HG02798 (cell line): Measurements from ENCODE around the gene FAM114A2.
"Not testable (repeated sequence)": the region's sequence is repeated elsewhere in the genome, so short reads cannot be mapped to it uniquely, and the experiment has no call there.

ENCODE experiments used
- ATAC-seq: cut with Tn5 transposase; IDR thresholded peaks from one replicate; pipeline ENCODE4 v1.9.1; 2021; ENCODE audit warnings: mild to moderate bottlenecking; ENCODE audit not compliant: unreplicated experiment, poor library complexity

Gene FAM114A2

DNA sequence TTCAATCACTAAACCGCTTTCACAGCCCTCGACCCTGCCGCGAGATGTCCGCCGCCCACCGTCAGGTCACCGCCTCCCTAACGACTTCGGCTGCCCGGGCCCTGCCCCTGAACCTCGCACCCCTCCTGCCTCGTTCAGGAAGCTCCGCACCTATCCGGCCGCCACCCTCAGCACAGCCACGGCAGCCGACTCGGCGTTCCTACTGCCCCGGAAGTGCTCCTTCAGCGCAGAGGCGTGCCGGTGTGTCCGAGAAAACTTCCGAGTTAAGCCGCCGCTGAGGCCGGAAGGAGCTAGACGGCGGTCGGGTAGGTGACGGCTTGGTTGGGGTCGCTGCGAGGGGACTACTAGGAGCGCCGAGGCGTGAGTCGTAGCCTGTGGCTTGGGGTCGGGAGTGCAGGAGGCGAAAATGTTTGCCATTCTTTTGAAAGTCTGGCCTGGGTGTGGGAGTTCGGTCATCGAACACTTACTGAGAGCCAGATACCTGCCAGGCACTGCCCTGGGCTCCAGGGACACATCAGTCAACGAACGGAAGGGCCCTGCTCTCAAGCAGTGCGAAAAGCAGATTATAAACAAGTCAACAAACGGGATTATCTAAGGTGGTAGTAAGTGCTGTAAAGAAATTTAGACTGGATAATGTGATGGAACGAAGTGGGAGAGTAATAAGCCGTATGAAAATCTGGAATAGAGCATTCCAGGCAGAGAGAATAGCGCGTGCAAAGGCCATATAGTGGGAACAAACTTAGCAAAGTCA is at the start of gene FAM114A2, which contains the start of gene MFAP3:
Gene FAM114A2, minus strand, starts transcription at position 204 of the 751 bp plus-strand sequence. CDS start 3,957 bp downstream, outside the sequence.
Gene MFAP3, plus strand, starts transcription at position 261 of the 751 bp plus-strand sequence. CDS start 10,756 bp downstream, outside the sequence.
- peak; percentile 99 for ATAC-seq

DNA sequence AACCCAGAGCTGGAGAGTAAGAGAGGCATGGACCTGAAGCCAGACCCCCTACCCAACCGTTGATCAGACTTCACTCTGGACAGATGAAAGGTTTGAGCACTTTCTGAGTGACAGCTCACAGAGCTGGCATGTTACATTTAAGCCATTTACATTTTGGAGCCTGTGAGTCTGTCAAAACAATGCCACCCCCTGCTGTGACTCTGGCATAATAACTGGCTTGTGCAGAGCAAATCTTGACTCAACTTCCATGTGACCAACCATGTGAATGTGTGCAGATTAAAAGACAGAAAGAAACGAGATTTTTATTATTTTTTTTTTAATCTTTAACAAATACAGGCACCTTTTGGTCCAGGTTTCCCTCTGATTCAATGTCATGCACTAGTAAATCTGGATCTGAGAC is 48.5 kb upstream of the FAM114A2 start:
- no peak for ATAC-seq

DNA sequence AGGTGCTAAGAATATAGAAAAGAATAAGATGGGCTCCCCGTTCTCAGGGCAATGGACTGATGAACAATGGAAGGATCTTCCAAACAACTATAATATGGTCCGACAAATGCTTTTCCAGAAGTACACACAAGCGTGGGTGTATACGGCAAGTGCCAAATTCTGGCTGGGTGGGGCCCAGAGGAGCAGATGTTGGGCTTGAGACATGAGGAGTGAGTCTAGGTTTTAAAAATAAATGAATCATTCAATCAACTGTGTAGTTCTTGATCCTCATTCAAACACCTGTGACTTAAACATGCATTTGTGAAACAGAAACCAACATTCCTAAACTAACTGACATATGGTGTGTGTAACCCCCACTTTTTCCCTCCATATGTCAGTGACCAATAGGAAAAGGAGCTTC is 47.9 kb upstream of the FAM114A2 start:
- ATAC-seq = no peak

DNA sequence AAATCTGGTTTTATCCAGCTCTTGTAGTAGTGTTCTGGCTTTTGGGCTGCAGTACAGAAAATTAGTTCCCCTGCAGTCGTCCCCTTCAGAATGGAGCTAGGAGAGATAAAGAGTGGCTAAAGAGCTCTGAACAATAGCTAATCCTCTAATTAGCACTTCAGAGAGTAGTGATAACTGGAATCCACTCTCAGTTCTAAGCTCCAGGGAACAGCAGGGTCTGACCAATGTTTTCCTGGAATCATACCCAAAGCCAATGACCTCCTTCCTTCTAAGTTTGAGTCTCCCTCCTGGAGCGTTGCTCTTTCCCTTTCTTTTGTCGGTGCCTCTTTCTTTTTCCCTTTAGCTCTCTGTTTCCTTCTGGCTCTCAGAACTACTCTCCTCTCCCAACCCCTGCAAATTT is 47.4 kb upstream of the FAM114A2 start:
- ATAC-seq = no peak

DNA sequence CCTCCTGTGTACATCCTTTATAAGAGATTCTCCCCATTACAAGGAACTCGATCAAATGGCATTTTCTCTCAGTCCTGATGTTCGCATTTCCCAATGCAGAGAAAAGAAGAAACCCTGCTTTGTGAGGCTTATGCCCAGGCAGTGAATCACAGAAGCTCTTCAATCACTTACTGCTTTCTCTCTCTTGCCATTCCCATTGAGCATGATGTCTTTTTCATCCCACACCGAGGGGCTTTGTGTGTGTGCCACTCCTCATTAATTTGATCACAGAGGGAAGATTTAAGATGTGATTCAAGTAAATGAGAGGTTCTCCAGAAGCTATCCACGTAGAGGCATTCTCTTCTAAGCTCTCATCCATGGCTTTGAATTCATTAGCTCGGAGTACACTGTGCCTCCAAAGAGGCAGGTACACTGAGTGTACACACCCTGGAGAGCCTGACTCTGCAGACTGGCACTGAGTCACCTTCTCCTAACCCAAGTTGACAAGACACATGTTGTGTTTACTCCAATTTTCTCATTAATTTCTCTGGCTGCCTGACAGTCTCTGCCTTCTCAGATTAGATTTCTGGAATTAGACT is 45.4 kb upstream of the FAM114A2 start:
- ATAC-seq = no peak

DNA sequence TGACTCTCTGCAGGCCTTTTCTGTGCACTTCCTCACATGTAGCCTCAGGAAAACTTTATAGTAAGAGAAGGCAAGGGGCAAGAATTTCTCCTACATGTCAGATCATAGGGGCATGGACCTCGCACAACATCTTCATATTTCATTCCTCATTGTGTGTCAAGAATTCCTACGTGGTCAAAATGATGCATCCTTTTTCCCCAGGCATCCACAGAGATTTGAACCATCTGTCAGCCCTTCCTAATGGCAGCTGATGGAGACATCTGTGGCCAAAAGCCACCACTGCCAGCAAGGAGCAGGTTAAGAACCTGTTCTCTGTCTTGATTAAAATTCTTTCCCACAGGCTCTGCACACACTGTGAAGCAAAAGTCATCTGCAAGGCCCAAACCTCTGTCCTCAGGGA is 42.5 kb upstream of the FAM114A2 start:
- ATAC-seq = no peak

DNA sequence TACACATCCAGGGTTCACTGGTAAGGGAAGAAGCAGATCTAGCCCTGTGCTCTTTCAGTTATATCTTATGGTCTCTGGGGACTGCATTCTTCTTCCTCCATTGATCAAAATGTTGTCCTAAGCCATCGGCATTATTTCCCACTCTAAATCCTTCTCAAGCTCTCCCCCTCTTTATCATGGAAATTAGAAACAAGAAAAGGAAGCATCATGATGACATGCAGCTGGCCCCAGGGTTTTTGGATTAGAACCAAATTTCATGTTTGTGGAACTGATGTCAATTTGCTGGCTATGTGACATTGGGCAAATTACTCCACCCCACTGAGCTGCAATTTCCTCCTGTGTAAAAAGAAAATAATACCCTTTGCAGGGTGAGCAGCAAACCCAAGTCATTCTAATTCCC is 39.6 kb upstream of the FAM114A2 start:
- no peak for ATAC-seq

DNA sequence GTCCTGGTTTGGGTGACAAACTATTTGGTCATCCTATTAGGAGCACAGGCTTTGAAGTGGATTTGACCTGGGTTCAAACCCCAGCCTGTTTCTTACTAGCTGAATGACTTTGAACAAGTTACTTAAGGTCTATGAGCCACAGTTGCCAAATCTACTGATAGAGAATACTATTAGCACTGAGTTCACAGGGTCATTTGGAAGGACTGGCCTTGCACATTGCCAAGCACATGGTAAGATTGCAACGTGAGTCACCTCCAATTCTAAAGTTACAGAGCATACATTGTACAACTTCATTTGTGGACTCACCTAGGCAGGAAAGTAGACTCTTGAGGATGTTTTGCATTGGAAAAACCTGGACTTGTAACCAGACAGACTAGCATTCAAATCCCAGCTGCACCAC is 39.0 kb upstream of the FAM114A2 start:
- ATAC-seq = no peak

DNA sequence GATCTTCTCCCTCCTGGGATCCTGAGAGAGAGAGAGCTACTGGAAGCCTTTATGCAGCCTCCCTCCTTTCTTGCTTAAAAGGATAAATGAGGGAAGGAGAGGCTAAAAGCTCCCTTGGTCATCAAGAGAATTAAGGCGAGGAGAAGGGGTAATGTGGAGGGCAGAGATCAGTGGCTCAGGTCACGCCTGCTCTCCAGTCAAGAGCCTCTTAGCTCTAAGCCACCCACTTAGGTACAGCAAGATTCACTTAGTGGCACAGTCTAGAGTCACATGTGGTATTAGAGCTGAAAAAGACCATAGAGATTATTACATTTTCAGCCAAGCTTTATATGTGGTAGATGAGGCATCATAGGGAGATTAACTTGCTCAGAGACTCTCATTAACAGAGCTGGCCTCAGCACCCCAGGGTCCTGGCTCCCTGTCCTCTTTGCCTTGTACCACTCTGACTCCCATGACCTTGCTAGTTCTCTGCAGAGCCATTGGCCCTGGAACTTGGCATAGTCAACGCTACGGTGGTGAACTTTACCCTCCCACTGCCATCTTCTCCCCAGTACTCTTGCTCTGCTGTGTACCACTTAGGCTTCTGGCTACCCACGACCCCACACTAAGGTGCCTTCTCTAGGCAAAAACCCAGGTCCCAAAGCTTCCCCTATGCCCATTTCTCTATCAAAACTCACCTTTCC is 37.7 kb upstream of the FAM114A2 start:
- ATAC-seq = no peak

DNA sequence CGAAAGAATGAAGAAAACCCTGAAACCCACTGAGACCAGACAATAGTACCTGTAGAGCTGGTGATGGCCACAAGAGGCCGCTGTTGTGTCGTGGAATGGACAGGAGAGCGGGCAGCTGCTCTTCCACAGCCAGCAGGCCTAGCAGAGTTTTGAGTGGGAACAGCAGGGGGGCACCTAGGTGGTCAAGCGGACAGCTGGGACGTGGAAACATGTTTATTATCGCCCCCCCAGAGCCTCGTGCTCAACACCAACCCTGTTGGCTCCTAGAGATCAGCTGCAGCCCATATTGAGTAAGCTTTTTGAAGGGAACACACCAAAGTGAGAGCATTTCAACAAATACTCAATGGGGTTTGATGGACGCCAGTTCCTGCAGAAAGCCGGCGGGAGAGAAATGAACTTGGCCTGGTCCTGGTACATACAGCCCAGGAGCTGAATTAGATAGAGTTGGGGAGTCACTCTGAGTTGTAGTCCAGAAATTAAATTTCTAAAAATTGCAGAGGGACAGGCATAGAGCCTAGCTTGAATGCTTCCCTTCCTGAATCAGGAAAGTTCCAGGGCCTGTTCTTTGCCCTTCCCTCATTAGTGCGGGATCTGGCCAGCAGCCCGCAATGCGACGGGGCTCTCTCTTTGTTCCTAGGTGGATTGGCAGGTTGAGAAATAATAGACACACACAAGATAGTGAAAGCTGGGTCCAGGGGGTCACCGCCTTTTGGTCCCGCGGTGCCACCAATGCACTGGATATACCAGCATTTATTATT is 33.9 kb upstream of the FAM114A2 start:
- ATAC-seq = peak; percentile 97

DNA sequence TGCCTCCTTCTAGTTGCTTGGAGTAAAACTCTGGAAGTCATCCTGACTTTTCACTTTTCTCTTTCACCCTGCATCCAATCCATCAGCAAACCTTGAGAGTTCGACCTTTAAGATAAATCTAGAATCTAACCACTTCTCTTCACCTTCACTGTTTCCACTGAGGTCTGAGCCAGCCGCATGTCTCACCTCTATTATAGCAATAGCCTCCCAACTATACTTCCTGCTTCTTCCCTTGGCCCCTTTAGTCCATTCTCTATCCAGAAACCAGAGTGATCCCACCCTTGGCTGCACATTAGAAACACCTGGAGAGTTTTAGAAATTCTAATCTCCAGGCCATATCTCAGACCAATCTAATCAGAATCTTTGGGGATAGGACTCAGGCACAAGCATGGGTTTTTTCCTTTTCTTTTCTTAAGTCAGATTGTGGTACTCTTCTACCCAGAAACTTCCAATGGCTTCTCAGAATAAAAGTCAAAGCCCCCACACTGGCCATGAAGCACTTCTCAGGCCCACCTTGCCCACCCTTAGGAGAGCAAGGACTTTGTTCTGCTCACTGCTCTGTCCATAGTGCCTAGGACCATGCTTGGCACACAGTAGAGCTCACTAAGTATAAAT is 33.2 kb upstream of the FAM114A2 start:
- ATAC-seq = peak; percentile 19

DNA sequence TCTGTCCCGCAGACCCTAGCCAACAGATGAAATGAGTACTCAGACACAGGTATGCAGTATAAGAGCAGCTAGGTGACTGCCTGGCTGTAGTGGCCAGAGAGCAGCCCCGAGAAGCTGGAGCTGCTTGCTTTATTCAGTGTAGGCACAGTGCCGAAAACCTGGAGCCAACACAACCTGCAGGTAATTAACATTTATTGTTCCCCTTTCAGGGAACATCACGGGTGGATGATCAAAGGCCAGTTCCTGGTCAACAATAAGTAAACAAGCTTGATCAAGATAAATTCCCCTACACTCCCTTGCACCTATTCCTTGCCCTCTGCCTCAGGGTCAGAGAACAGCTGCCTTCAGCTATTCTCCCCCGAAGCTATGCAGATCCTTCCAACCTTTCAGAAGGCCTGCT is 31.1 kb upstream of the FAM114A2 start:
- not testable (repeated sequence) for ATAC-seq

DNA sequence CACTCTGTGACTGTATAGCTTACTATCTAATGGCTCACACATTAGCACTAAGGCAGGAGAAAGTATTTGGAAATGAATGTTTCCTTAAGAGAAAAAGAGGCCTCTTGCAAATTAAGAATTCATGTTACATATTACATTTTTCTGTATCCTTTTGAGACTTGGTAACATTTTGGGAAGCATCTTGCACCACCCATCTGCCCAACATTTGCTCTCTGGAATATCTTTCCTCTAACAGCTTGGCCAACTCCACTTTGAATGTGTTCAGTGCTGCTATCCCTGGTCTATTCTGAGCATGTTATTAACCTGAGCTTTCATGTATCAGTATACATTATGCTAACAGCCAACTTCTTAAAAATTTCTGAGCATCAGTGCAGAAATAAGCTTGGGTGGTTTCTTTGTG is 27.3 kb upstream of the FAM114A2 start:
- no peak for ATAC-seq

DNA sequence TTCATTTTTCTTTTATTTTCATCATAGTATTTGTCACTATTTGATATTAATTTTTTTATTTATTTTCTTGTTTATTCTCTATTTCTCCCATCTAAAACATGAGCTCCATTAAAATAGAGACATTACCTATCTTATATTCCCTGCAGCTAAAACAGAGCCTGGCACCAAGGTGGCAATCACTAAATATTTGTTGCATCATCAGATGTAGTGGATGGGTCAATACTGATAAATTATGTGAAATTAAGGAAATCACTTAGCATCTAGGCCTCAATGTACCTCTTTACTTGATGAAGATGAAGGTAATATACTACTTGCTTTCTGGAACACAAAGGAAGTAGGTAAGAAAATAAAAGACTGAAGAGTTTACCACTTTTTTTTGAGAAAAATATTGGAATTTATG is 24.7 kb upstream of the FAM114A2 start:
- no peak for ATAC-seq

DNA sequence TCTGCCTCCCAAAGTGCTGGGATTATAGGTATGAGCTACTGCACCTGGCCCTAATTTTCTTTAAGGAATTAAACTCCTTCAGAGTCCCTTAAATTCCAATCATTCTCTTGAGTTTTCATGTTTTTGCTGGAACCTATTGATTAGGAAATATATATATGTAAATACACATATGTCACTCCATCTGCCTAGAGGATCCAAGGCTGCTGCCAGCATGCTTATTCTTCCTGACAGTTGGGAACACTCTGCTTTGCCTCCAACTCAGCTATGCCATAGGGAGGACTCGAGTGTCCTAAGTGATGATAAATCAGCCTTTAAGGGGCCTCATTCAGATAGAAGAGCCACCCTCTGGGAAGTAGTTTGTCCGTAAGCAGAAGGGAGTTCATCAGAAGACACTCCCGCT is 21.9 kb upstream of the FAM114A2 start:
- no peak for ATAC-seq

DNA sequence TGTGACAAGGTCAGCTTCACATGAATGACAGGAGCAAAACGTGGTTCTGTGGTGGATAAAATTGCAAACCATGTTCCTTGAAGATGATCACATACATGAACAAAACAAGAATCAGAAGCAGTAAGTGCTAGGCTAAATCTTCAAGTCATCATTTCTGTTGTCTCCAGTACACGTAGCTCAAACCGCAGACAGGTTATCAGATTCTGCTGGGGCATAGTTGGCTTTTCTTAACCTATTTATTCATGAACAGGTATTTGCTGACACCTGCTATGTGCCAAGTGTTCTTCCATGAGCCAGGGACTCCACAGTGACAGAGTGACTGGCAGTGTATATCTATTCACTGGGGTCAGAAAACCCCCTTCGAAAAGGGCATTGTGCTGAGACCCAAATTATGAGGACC is 20.9 kb upstream of the FAM114A2 start:
- no peak for ATAC-seq

DNA sequence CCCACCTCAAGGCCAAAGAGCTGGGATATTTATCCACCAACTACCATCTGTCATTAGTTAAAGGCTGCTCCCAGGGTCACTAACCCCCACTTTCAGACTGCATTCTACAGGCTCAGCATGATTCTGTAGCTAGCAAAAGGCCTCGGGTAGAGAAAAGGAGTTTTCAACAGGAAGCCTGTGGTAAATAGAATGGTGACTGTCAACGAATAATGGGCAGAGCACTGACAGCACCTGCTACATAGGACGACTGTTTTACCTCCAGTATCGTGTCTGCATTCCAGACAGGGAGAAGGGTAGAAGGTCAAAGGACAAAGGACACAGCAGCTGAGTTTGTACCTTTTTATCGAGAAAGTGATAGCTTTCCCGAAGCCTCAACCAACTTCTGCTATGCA is 20.3 kb upstream of the FAM114A2 start:
- ATAC-seq = peak; percentile 58

DNA sequence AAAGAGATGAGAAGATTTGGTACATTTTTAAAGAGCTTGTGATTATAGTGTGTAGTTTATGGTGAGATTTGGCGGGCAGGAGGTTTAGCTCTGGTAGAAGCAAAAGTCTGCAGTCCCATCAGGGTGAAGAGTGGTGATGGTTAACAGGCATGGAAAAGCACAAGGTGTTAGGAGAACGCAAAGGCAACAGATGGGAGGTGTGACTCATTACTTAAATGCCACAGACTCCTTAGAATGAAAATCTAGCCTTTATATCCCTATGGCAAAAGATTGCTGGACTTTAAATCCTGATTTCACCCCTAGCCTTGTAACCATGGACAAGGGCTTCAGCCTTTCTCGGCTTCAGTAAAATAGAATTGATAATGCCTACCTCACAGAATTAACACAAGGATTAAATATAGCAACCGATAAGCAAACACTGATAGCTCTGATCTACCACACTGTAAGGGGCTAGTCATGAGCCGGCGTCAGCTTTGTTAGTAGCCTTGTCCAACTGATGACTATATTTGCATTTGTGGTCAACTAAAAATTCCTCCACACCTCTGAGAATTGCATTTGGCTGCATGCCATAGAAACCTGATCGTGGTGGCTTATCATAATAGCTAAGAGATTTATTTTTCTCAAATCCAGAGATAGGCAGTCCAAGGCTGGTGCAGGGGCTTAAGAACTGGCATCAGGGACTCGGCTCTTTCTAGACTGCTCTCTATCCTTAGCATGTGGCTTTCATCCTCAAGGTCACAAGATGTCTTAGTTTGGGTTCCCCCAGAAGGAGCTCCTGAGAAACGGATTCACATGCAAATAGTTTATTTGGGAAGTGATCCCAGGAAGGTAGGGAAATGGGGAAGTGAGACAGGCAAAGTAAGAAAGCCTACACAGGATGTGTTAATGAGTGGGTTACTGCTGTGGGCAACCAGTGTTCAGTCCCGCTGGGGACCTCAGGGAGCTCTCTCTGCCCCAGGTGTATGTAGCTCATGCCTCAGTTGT is 19.6 kb upstream of the FAM114A2 start:
- ATAC-seq = peak; percentile 75

DNA sequence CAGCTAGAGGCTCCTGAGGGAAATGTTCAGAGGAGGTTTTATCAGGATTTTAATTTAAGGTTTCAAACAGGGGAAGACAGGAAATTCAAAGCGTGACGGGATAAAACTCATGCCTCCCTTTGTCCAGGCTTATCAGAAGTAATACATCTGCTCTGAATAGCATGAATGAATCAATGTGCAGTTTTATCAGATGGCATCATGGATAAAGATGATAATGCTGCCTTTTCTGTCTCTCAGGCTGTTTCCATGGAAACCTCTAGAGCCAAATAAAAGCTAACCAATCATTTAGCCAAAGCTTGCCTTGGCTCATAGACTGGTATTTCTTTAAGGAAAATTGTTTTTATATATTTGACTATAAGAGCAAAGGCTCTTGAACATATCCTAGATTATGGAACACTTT is 16.5 kb upstream of the FAM114A2 start:
- no peak for ATAC-seq
